Measurements from ENCODE around the gene CD2AP.

DNA sequence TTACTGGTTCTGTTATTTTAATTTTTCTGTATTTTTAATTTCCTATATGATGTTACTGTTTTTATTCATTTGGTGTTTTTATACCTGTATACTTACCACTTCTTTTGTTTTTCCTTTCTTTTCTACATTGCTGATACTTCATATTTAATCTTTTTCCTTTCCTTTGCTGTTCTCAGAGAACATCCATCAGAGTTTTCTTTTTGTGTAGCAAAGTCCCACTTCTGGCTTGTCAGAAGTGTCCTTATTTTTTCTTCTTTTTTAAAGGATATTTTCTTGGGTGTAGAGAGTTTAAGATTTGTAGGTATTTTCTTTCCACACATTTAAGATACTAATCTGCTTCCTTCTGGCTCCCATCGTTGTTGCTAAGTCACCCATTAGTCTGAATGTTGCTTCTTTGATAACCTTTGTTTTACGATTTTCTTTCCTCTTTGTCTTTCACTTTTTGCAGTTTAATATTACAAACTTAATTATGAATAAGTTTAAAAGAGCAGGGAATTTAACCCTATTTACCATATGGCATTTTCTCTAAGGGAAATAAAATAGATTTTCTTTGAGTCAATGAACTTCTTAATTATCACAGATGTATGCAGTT is 18.5 kb downstream of the CD2AP start:
- TF ChIP-seq ZFP30 (CRISPR knock-in tag; IDR thresholded peaks at IDR 0.05) = no peak
- TF ChIP-seq CSDC2 (CRISPR knock-in tag; IDR thresholded peaks at IDR 0.05) = no peak
- TF ChIP-seq ZFP3 (CRISPR knock-in tag; IDR thresholded peaks at IDR 0.05) = no peak
- TF ChIP-seq CREB5 (CRISPR knock-in tag; IDR thresholded peaks at IDR 0.05; ENCODE audit: low read depth) = no peak
- no peak for TF ChIP-seq TCF4 (CRISPR knock-in tag; IDR thresholded peaks at IDR 0.05; ENCODE audit: borderline replicate concordance)
- TF ChIP-seq ZNF565 (CRISPR knock-in tag; conservative IDR thresholded peaks at IDR 0.05; ENCODE audit: low read depth) = no peak
- TF ChIP-seq PATZ1 (CRISPR knock-in tag; IDR thresholded peaks at IDR 0.05; ENCODE audit: borderline replicate concordance) = no peak
- TF ChIP-seq ESRRG (CRISPR knock-in tag; IDR thresholded peaks at IDR 0.05) = no peak
- no peak for TF ChIP-seq SNAI2 (CRISPR knock-in tag; IDR thresholded peaks at IDR 0.05)
- TF ChIP-seq ZC3H10 (CRISPR knock-in tag; IDR thresholded peaks at IDR 0.05) = no peak
- TF ChIP-seq TSHZ2 (CRISPR knock-in tag; IDR thresholded peaks at IDR 0.05) = no peak

All from SK-N-SH treated with all-trans-retinoic acid at 6 μM for 48 hours (cell line).